PFSK-1 (cell line): ENCODE measurements around the gene IQCE.

ENCODE experiments used
- FOXP2 ChIP-seq: optimal IDR thresholded peaks from 2 replicates; pipeline ENCODE3; 2011; ENCODE audit warnings: borderline replicate concordance, control low read depth, inconsistent platforms; ENCODE audit not compliant: insufficient read depth; ENCODE audit errors: extremely low read length, extremely low read depth
- POLR2AphosphoS5 ChIP-seq: IDR thresholded peaks from 2 replicates; pipeline ENCODE4 v1.6.1; 2012; ENCODE audit warnings: low read depth, mild to moderate bottlenecking, control low read depth, low read length, moderate library complexity
- SIN3A ChIP-seq: IDR thresholded peaks from 2 replicates; pipeline ENCODE4 v1.6.1; 2012; ENCODE audit warnings: mild to moderate bottlenecking, low read length, moderate library complexity, borderline replicate concordance; ENCODE audit not compliant: insufficient read depth
- TAF1 ChIP-seq: IDR thresholded peaks from 2 replicates; pipeline ENCODE4 v1.6.1; 2012; ENCODE audit warnings: low read length, control low read depth, borderline replicate concordance; ENCODE audit not compliant: insufficient read depth
- TF ChIP-seq, protein P1 (sequence below), 2 experiments: IDR thresholded peaks; 2 replicates each; pipeline versions ENCODE4 v1.6.1 to v1.8.0; 2011 to 2012; ENCODE audit warnings: low read depth in 2 of 2, low read length in 2 of 2, control low read depth in 1 of 2, inconsistent platforms in 1 of 2, mild to moderate bottlenecking in 1 of 2, moderate library complexity in 1 of 2; ENCODE audit not compliant: insufficient read depth in 1 of 2

The IQCE gene

DNA sequence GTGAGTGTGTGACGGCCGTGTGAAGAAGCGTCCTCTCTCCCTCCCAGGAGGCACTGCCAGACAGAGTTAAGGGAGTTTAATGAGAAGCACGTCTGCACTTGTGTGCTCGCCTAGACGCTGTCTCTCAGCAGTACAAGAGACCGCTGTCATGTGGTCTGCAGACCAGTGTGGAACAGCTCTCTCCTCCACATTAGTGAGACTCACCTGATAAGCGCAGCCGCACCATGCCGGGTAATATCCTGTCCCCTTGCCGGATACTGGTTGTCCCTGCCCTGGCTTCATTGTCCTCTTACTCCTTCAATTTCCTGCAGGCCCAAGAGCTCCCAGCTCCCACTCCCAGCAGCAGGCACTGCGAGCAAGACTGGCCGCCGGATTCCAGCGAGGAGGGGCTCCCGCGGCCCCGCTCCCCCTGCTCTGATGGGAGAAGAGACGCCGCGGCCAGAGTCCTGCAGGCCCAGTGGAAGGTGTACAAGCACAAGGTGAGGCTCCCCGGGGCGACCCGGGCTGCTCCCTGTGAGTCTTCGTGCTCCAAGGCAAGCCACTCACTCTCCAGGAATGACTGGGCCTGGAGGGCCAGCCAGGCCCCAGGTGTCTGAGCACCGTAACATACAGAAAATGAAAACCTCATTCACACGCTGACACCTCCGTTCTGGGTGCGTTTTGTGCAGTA is 39.5 kb downstream of the IQCE start:
- TF ChIP-seq, protein P1, sequence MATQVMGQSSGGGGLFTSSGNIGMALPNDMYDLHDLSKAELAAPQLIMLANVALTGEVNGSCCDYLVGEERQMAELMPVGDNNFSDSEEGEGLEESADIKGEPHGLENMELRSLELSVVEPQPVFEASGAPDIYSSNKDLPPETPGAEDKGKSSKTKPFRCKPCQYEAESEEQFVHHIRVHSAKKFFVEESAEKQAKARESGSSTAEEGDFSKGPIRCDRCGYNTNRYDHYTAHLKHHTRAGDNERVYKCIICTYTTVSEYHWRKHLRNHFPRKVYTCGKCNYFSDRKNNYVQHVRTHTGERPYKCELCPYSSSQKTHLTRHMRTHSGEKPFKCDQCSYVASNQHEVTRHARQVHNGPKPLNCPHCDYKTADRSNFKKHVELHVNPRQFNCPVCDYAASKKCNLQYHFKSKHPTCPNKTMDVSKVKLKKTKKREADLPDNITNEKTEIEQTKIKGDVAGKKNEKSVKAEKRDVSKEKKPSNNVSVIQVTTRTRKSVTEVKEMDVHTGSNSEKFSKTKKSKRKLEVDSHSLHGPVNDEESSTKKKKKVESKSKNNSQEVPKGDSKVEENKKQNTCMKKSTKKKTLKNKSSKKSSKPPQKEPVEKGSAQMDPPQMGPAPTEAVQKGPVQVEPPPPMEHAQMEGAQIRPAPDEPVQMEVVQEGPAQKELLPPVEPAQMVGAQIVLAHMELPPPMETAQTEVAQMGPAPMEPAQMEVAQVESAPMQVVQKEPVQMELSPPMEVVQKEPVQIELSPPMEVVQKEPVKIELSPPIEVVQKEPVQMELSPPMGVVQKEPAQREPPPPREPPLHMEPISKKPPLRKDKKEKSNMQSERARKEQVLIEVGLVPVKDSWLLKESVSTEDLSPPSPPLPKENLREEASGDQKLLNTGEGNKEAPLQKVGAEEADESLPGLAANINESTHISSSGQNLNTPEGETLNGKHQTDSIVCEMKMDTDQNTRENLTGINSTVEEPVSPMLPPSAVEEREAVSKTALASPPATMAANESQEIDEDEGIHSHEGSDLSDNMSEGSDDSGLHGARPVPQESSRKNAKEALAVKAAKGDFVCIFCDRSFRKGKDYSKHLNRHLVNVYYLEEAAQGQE (IDR thresholded peaks at IDR 0.05; ENCODE audit: insufficient read depth in 1 of 2, low read depth in 2 of 2, low read length in 2 of 2), result no peak
- TF ChIP-seq FOXP2, result no peak
- no peak for TF ChIP-seq TAF1
- no peak for TF ChIP-seq POLR2AphosphoS5
- TF ChIP-seq SIN3A, result no peak

DNA sequence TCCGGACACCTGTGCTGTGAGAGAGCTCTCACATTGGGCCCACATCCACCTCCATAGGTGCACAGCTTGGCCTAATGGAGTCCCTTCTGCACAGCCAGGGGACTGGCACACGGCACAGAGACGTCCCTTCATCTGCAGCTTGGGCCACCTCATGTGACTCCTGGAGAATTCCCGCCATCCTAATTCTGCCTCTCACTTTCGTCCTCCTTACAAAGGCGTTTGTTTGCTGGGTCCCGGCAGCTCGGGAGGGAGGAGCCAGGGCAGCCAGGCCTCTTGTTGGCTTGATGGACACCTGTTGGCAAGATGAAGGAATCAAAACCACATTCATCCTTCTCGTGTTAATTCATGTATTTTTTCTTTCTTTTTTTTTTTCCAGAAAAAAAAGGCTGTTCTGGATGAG is 42.3 kb downstream of the IQCE start:
- TF ChIP-seq TAF1, result no peak
- no peak for TF ChIP-seq SIN3A
- no peak for TF ChIP-seq FOXP2
- TF ChIP-seq, protein P1 (IDR thresholded peaks at IDR 0.05; ENCODE audit: insufficient read depth in 1 of 2, low read depth in 2 of 2, low read length in 2 of 2), result no peak
- no peak for TF ChIP-seq POLR2AphosphoS5

DNA sequence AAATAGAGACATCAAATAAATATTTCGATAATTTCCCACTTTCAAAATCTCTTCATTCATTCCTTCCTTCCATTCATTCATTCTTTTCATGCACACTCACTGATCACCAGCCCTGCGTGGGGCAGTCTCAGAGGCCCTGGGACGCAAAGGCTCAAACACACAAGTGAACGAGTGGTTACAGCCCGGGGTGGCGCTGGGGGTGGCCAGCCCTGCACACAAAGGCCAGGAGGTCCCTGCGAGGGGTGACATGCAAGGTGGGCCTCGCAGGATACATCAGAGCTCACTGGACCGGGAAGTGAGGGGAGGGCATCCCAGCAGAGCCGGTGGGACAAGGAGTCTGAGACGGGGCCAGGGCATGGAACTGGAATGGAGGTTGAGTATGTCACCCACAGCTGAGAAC is 43.1 kb downstream of the IQCE start:
- no peak for TF ChIP-seq TAF1
- TF ChIP-seq, protein P1 (IDR thresholded peaks at IDR 0.05; ENCODE audit: insufficient read depth in 1 of 2, low read depth in 2 of 2, low read length in 2 of 2), result no peak
- no peak for TF ChIP-seq FOXP2
- TF ChIP-seq SIN3A, result no peak
- TF ChIP-seq POLR2AphosphoS5, result no peak

DNA sequence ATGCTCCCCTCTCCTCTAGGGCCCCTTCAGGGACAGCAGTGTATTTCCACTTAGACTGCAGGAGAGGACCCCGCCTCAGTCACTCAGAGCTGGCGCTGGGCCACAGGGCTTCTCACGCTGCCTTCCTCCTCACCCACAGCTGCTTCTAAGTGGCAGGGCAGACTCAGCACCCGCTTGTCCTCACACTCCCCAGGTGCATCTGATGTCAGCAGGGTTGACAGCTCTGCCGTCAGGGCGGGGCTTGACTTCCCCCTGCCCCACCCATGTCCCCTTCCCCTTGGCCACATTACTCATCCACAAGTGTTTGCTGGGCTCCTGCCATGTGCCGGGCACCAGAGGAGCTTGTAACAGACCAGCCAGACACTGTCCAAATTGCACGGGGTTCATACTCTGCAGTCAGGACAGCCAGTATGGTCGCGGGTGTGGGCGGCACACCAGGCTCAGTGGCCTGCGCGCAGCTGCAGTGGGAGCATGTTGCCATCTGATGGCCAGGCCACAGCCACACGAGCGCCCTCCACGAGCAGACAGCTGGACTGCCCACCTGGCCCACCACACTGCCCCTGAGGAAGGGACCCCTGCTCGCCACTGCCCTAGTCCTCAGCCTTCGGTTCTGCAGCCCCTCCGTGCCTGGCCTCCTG is 43.7 kb downstream of the IQCE start:
- TF ChIP-seq FOXP2, result no peak
- TF ChIP-seq SIN3A, result no peak
- no peak for TF ChIP-seq TAF1
- no peak for TF ChIP-seq POLR2AphosphoS5
- TF ChIP-seq, protein P1 (IDR thresholded peaks at IDR 0.05; ENCODE audit: insufficient read depth in 1 of 2, low read depth in 2 of 2, low read length in 2 of 2), result no peak
